ENCODE results near the gene ZNF483. TPM values are rescaled to one million over a fixed set of nuclear protein-coding genes. Genes with fewer than 3 reads are reported as not detected.
A peak's percentile ranks its signal among the peaks of the same experiment; 100 is the strongest.
"Not testable (repeated sequence)": the region's sequence is repeated elsewhere in the genome, so short reads cannot be mapped to it uniquely, and the experiment has no call there.

The ZNF483 gene
- total RNA-seq, 2 experiments from 2014 or later, result 7.0 to 7.8 TPM

GRCh38 chr9:111561165-111561719, 36.3 kb downstream of the ZNF483 start:
- H3K4me3 Mint-ChIP-seq, result no peak overlapping the region
- no peaks in the 10 kb centered on the region for H3K4me1 Mint-ChIP-seq
- H3K36me3 Mint-ChIP-seq, result peaks cover 2% of the 10 kb centered on the region
- POLR2A ChIA-PET, result no interaction called here
- peaks cover 23% of the 10 kb centered on the region for H3K9me3 Mint-ChIP-seq
- H3K27ac Mint-ChIP-seq, result no peak overlapping the region
- DNase-seq (no peak), ATAC-seq (ENCODE audit: low read depth) (no peak)
- H3K27me3 Mint-ChIP-seq, result no peaks in the 10 kb centered on the region

GRCh38 chr9:111566234-111566633, 41.3 kb downstream of the ZNF483 start:
- Mint-ChIP-seq H3K27me3 (no peaks in the 10 kb centered on the region), H3K4me1 (no peaks in the 10 kb centered on the region), H3K27ac (no peak overlapping the region)

GRCh38 chr9:111568127-111568526, 43.1 kb downstream of the ZNF483 start:
- H3K27me3 Mint-ChIP-seq; H3K4me3 Mint-ChIP-seq; H3K4me1 Mint-ChIP-seq; H3K27ac Mint-ChIP-seq; H3K36me3 Mint-ChIP-seq; ATAC-seq (ENCODE audit: low read depth); DNase-seq; POLR2A ChIA-PET: not testable (repeated sequence)
- H3K9me3 Mint-ChIP-seq, result peaks cover 29% of the 10 kb centered on the region

More at GRCh38 chr9:111566234-111566633, 41.3 kb downstream of the ZNF483 start:
- POLR2A ChIA-PET, result no interaction called here
- no peak for ATAC-seq (ENCODE audit: low read depth)
- Mint-ChIP-seq H3K4me3 (no peak overlapping the region), H3K9me3 (peaks cover 30% of the 10 kb centered on the region), H3K36me3 (no peaks in the 10 kb centered on the region)
- no peak for DNase-seq

- DNase-seq (no peak), ATAC-seq (ENCODE audit: low read depth) (no peak)
- peaks cover 9% of the 10 kb centered on the region for H3K27me3 Mint-ChIP-seq
- H3K4me3 Mint-ChIP-seq, result no peak overlapping the region
- H3K9me3 Mint-ChIP-seq, result peaks cover 22% of the 10 kb centered on the region
- POLR2A ChIA-PET, result no interaction called here
- no peaks in the 10 kb centered on the region for H3K36me3 Mint-ChIP-seq
- no peak overlapping the region for H3K27ac Mint-ChIP-seq
- H3K4me1 Mint-ChIP-seq, result no peaks in the 10 kb centered on the region
These were observed 48.1 kb downstream of the ZNF483 start for GRCh38 chr9:111572950-111573604.

- Mint-ChIP-seq H3K9me3 (no peaks in the 10 kb centered on the region), H3K27ac (no peak overlapping the region), H3K4me1 (no peaks in the 10 kb centered on the region), H3K27me3 (peaks cover 14% of the 10 kb centered on the region), H3K36me3 (no peaks in the 10 kb centered on the region), H3K4me3 (no peak overlapping the region)
- no peak for ATAC-seq (ENCODE audit: low read depth)
- POLR2A ChIA-PET, result no interaction called here
- DNase-seq, result no peak
These were observed 57.9 kb downstream of the ZNF483 start for GRCh38 chr9:111582888-111583287.

- Mint-ChIP-seq H3K4me1 (no peaks in the 10 kb centered on the region), H3K9me3 (no peaks in the 10 kb centered on the region), H3K27me3 (peaks cover 16% of the 10 kb centered on the region), H3K27ac (no peak overlapping the region), H3K36me3 (no peaks in the 10 kb centered on the region), H3K4me3 (no peak overlapping the region)
- POLR2A ChIA-PET, result no interaction called here
- ATAC-seq (ENCODE audit: low read depth) (no peak), DNase-seq (no peak)
These were observed 61.4 kb downstream of the ZNF483 start for GRCh38 chr9:111586378-111586777.

GRCh38 chr9:111588846-111589245, 63.9 kb downstream of the ZNF483 start:
- Mint-ChIP-seq H3K9me3 (no peaks in the 10 kb centered on the region), H3K36me3 (no peaks in the 10 kb centered on the region), H3K27me3 (peaks cover 18% of the 10 kb centered on the region), H3K4me3 (no peak overlapping the region), H3K27ac (no peak overlapping the region), H3K4me1 (no peaks in the 10 kb centered on the region)
- POLR2A ChIA-PET, result no interaction called here
- DNase-seq, result no peak
- ATAC-seq (ENCODE audit: low read depth), result no peak

GRCh38 chr9:111597852-111598732, 73.1 kb downstream of the ZNF483 start:
- H3K4me1 Mint-ChIP-seq, result peaks cover 19% of the 10 kb centered on the region
- DNase-seq (peak; percentile 73), ATAC-seq (ENCODE audit: low read depth) (peak; percentile 68)
- no peak overlapping the region for H3K27ac Mint-ChIP-seq
- H3K36me3 Mint-ChIP-seq, result no peaks in the 10 kb centered on the region
- H3K27me3 Mint-ChIP-seq, result peaks cover 41% of the 10 kb centered on the region
- H3K4me3 Mint-ChIP-seq, result peak overlapping the region; percentile 89
- H3K9me3 Mint-ChIP-seq, result no peaks in the 10 kb centered on the region
- POLR2A ChIA-PET, result interaction anchor here (0.7 to 1.3 kb wide), 4 partner anchors 14 to 53 kb away, joined by 3 to 8 read pairs (median 3); partner anchors contain the start of gene DNAJC25

GRCh38 chr9:111598733-111599091, 73.7 kb downstream of the ZNF483 start:
- Mint-ChIP-seq H3K4me3 (peak overlapping the region; percentile 89), H3K27ac (no peak overlapping the region), H3K27me3 (peaks cover 41% of the 10 kb centered on the region), H3K9me3 (no peaks in the 10 kb centered on the region), H3K36me3 (no peaks in the 10 kb centered on the region), H3K4me1 (peaks cover 19% of the 10 kb centered on the region)
- POLR2A ChIA-PET, result interaction anchor here (0.7 to 1.3 kb wide), 4 partner anchors 13 to 53 kb away, joined by 3 to 8 read pairs (median 3); partner anchors contain the start of gene DNAJC25
- DNase-seq (no peak), ATAC-seq (ENCODE audit: low read depth) (no peak)

GRCh38 chr9:111599092-111599954, 74.3 kb downstream of the ZNF483 start, which contains the start of gene PTGR1:
PTGR1 (minus strand) TSS chr9:111599647; CDS start chr9:111597422, 2,225 bp downstream.
- H3K36me3 Mint-ChIP-seq, result no peaks in the 10 kb centered on the region
- DNase-seq (peak; percentile 59), ATAC-seq (ENCODE audit: low read depth) (peak; percentile 25)
- peaks cover 19% of the 10 kb centered on the region for H3K4me1 Mint-ChIP-seq
- peak within 1 kb of the TSS; percentile 89 for H3K4me3 Mint-ChIP-seq
- H3K27ac Mint-ChIP-seq, result no peak within 1 kb of the TSS
- H3K27me3 Mint-ChIP-seq, result peaks cover 42% of the 10 kb centered on the region
- POLR2A ChIA-PET, result interaction anchor here (0.9 kb wide), 1 partner anchor 13 kb away, joined by 3 read pairs; no protein-coding TSS in a partner anchor
- H3K9me3 Mint-ChIP-seq, result no peaks in the 10 kb centered on the region

- POLR2A ChIA-PET, result no interaction called here
- Mint-ChIP-seq H3K27me3 (peaks cover 43% of the 10 kb centered on the region), H3K36me3 (no peaks in the 10 kb centered on the region), H3K9me3 (no peaks in the 10 kb centered on the region), H3K4me3 (peak overlapping the region; percentile 89), H3K27ac (no peak overlapping the region), H3K4me1 (peaks cover 19% of the 10 kb centered on the region)
- DNase-seq (no peak), ATAC-seq (ENCODE audit: low read depth) (no peak)
These were observed 75.0 kb downstream of the ZNF483 start for GRCh38 chr9:111599955-111600343.

GRCh38 chr9:111601237-111602018, 76.4 kb downstream of the ZNF483 start:
- Mint-ChIP-seq H3K27ac (no peak overlapping the region), H3K4me3 (no peak overlapping the region), H3K4me1 (peaks cover 19% of the 10 kb centered on the region), H3K36me3 (no peaks in the 10 kb centered on the region), H3K9me3 (no peaks in the 10 kb centered on the region), H3K27me3 (peaks cover 48% of the 10 kb centered on the region)
- POLR2A ChIA-PET, result no interaction called here
- DNase-seq (no peak), ATAC-seq (ENCODE audit: low read depth) (no peak)
